ENCODE results near the gene SOX10.
"Not testable (repeated sequence)": the region's sequence is repeated elsewhere in the genome, so short reads cannot be mapped to it uniquely, and the experiment has no call there.

SOX10 gene

GRCh38 chr22:37986371-37986770 lies 2.0 kb upstream of the SOX10 start:
- no peak for DNase-seq (ENCODE audit: low read depth in 2 of 2)

DNA sequence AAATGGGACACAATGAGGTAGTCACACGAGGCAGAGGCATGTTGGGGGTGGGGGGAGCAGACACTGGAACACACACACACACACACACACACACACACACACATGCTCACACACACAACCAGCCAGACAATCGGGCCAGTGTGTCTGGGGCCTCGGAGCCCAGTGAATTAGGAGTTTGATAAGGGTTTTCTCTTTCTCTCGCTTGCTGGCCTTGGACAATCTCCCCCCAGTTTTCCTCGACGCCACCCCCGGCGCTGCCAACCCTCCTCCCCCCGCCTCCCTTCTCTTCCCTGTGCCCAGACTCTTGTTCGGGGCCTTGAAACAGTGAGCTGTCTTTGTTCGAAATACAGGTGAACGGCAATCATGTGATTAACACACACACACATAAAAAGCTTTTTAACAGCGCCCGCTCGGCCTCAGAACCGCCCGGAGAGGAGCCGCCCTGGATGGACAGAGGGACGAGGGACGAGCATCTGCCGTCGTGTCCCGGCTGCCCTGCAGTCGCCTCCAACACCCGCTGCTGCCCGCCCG lies 1.5 kb upstream of the SOX10 start:
- DNase-seq (ENCODE audit: low read depth in 2 of 2): no peak

GRCh38 chr22:37985050-37985585 lies 763 bp upstream of the SOX10 start:
- DNase-seq (ENCODE audit: low read depth in 2 of 2): no peak

GRCh38 chr22:37982938-37983859 lies 1.2 kb downstream of the SOX10 start:
- DNase-seq (ENCODE audit: low read depth in 2 of 2): no peak

GRCh38 chr22:37982151-37982785 lies 2.1 kb downstream of the SOX10 start:
- DNase-seq (ENCODE audit: low read depth in 2 of 2): no peak

DNA sequence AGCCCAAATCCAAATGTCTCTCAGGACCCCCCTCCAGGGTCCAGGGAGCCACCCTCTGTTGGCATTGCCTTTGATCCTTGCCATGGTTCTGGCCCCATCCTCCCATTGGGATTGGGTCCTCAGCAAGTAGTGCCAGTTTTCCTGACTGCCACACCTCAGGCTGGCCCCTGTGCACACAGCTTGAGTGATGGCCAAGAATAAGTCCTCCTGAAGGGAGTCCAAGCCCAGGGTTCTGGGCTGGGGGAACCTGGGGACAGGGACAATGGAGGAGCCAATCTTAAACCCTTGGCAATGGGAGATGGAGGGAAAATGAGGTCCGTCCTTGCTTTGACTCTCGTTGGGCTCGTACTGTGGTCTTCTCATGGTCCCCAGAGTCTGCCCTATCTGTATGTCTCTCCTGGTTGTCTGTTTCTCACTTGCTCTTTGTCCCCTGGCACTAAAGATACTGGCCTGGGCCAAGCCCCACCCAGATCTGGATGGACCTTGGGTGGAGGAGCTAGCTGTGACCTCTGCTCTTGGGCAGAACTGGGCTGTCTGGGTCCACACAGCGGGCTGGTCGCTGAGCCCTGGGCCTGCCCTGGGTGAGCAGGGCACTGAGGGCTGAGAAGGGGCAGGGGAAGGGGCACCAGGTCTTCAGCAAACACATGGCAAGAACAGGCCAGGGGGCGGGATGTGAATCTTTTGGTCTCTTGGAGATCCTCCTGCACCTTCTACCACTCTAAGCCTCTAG lies 2.9 kb downstream of the SOX10 start:
- DNase-seq (ENCODE audit: low read depth in 2 of 2): no peak

- no peak for DNase-seq (ENCODE audit: low read depth in 2 of 2)
Observed at GRCh38 chr22:37979782-37980181, 4.6 kb downstream of the SOX10 start.

- DNase-seq (ENCODE audit: low read depth in 2 of 2): no peak
Observed at GRCh38 chr22:37976547-37976946, 7.8 kb downstream of the SOX10 start.

DNA sequence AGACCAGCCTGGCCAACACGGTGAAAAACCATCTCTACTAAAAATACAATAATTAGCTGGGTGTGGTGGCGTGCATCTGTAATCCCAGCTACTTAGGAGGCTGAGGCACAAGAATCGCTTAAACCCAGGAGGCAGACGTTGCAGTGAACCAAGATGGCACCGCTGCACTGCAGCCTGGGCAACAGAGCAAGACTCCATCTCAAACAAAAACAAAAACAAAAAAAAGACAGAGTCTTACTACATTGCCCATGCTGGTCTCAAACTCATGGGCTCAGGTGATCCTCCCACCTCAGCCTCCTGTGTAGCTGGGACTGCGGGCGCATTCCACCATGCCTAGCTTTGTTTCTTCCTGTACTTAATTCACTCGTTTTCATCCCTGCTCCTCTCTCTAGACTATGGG lies 8.3 kb downstream of the SOX10 start:
- DNase-seq (ENCODE audit: low read depth in 2 of 2): not testable (repeated sequence)

DNA sequence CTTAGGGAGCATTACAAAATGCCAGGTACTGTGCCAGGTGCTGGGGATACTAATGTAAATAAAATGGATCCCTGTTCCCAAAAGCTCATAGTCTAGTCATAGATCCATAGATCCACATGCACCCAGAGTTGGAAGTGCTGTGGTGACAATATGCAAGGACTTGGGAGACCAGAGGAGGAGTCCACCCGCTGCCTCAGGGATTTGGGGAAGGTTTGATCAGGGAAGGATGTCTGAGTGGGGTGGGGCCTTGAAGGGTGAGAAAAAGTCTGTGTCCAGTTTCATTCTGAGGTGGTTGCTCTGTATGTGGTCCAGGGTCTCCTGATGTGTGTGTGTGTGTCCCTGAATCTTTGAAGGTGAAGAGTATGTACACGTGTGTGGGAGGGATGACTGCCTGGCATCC lies 9.2 kb downstream of the SOX10 start:
- DNase-seq (ENCODE audit: low read depth in 2 of 2): no peak

GRCh38 chr22:37973271-37974170 lies 10.8 kb downstream of the SOX10 start:
- no peak for DNase-seq (ENCODE audit: low read depth in 2 of 2)

DNA sequence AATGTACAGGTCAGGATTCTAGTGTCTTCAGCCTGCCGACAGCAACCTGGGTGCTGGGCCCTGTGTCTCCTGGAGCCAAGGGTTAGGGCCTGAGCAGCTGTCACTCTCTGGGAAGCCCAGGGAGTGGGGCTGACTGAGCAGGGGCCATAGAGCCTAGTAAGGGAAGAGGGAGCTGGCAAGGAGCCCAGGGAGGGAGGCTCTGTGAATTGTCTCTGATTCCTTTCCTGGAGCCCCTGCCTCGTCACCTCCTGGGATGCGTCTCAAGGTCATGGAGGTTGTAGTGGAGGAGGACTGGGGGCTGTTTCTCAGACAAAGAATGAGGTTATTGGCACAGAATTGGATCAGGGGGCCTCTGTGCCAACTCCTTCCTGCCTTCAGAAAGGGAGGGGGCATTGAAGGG lies 11.8 kb downstream of the SOX10 start:
- DNase-seq (ENCODE audit: low read depth in 2 of 2): no peak

DNA sequence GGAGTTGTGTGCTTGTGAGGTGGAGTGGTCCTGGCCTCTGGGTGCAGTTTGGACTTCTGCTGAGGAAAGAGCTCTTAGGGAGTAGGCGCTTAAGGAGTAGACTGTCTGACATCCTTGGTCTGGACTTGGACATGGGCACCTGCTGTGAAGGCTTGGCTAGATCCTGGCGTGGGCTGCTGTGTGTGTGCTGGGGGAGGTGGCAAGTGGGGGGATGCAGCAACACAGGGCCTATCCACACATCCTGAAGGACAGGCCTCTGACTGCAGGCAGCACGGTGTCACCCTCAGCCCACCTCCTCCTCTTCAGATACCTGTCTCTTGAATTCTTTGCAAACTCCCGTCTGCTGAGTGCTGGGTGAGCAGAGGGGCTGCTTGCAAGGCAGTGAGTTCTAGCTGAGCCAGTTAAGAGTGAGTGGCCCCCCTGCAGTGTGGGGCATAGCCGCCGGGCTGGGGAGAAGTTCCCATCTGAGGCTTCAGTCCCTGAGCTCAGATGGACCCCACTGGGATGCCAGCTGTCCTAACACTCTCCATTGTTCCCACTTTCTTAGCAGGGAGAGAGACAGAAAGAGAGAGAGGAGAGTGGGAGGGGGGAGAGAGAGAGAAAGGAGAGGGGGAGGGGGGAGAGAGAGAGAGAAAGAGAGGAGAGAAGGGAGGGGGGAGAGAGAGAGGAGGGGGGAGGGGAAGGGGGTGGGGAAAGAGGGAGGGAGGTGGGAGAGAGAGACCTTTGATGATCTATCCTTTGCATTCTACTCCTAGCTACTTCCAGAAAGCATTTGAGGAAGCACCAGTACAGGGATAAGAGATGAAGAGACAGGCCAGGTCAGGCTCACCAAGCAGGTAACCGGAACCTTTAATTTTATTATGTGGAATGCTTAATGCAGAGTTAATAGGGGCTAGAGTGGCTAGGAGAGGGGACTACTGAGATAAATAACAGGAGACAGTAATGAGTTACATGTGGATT lies 12.6 kb downstream of the SOX10 start:
- no peak for DNase-seq (ENCODE audit: low read depth in 2 of 2)

GRCh38 chr22:37970864-37971263 lies 13.5 kb downstream of the SOX10 start:
- DNase-seq (ENCODE audit: low read depth in 2 of 2): no peak

DNA sequence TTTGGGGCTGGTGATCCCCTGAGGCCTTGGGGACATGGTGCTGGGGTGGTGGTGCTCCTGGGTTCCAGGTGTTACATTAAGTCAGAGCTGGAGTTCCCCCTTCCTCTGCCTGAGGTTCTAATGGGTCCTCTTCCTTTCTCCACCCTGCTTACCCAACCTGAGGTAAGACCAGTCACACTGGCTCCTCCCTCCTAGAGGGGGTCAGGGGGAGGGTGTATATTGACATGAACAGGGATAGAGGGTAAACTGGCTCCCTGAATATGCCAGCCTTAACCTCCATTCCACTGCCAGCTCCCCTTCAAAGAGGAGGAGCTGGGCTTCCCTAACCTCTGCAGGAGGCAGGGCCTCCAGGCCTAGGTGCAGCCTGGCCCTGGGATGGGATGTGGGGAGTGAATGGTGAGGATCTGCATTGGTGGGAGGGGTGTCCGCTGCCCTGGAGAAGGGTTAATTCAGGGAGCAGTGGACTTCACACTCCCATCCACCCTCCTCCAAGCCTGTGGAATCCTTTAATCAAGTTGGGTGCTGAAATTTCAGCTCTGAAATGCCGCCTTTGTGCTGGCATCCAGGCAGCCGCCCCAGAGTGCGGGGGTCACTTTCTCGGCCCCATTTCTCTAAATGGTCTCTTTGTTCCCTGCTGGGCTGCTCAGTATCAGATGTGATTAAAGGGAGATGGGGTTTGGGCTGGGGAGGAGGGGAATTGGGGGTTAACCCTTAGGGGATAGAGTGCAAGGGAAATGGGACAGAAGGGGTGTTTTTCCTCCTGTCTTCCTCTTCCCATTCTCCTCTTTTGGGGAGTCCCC lies 15.7 kb downstream of the SOX10 start:
- DNase-seq (ENCODE audit: low read depth in 2 of 2): no peak

- no peak for DNase-seq (ENCODE audit: low read depth in 2 of 2)
Observed at GRCh38 chr22:37967637-37968451, 16.5 kb downstream of the SOX10 start.

DNA sequence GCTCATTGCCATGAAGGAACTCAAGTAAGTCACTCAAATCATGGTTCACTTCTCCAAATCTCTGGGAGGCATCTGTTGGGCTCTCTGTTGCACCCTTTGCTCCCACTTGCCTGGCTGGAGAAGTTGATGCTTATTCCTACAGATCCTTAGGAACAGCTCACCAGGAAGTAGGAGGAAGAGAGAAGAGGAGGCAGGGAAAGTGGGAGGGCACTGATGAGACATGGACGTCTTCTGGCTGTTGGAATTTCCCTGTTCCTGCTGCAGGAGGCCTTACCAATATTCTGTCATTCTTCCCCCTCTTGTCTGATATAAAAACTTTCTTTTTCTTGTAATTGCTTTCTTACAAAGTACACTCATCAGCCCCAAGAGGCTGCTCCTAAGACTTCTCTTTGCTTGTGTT lies 17.2 kb downstream of the SOX10 start:
- no peak for DNase-seq (ENCODE audit: low read depth in 2 of 2)
